CD14-positive monocyte (primary cell): Measurements from ENCODE around the gene STXBP4. TPM values are rescaled to one million over a fixed set of nuclear protein-coding genes. Genes with fewer than 3 reads are reported as not detected.

Experiments used
- DNase-seq, 3 donors: peaks; one replicate each; pipeline ENCODE4 v3.0.0-alpha.2; 2011 to 2022
- H2AFZ ChIP-seq: 2 replicates; pipeline ENCODE4 v1.6.0; 2012; ENCODE audit warnings: mild to moderate bottlenecking, low read depth, low read length, inconsistent platforms; ENCODE audit not compliant: insufficient read depth, poor library complexity, severe bottlenecking
- H3K27ac ChIP-seq, 2 donors: 1 replicate in 1 of 2; 2 replicates in 1 of 2; pipeline ENCODE4 v1.5.1; 2012 to 2013; ENCODE audit warnings: low read length in 2 of 2, control low read depth in 1 of 2, inconsistent platforms in 1 of 2, low read depth in 1 of 2, mild to moderate bottlenecking in 1 of 2
- H3K27me3 ChIP-seq, 2 donors: one replicate each; pipeline versions ENCODE4 v1.6.0 to v1.6.1; 2011 to 2013; ENCODE audit warnings: low read length in 2 of 2; ENCODE audit not compliant: control insufficient read depth in 2 of 2, insufficient read depth in 2 of 2
- H3K36me3 ChIP-seq, 2 donors: replicated peaks in 1 of 2; 1 replicate in 1 of 2; 2 replicates in 1 of 2; pipeline versions ENCODE4 v1.5.1 to v1.6.1; 2012 to 2013; ENCODE audit warnings: low read length in 2 of 2, control low read depth in 1 of 2, inconsistent platforms in 1 of 2, mild to moderate bottlenecking in 1 of 2; ENCODE audit not compliant: insufficient read depth in 2 of 2, control insufficient read depth in 1 of 2
- H3K4me1 ChIP-seq, 2 donors: 1 replicate in 1 of 2; 2 replicates in 1 of 2; pipeline versions ENCODE4 v1.5.1 to v1.6.1; 2012 to 2013; ENCODE audit warnings: low read length in 2 of 2, control low read depth in 1 of 2, inconsistent platforms in 1 of 2, mild to moderate bottlenecking in 1 of 2, moderate library complexity in 1 of 2; ENCODE audit not compliant: insufficient read depth in 2 of 2, control insufficient read depth in 1 of 2
- H3K4me2 ChIP-seq: replicated peaks from 2 replicates; pipeline ENCODE3; 2012; ENCODE audit warnings: low read length, moderate library complexity, mild to moderate bottlenecking; ENCODE audit not compliant: poor library complexity, severe bottlenecking; ENCODE audit errors: extremely low read depth
- H3K4me3 ChIP-seq, 3 experiments: fragments of 200-600 bp in 1 of 3; sonication (generic) in 1 of 3; replicated peaks in 1 of 3; 1 replicate in 2 of 3; 2 replicates in 1 of 3; pipeline ENCODE4 v1.5.1; 2011 to 2013; ENCODE audit warnings: low read length in 3 of 3, mild to moderate bottlenecking in 3 of 3, control low read depth in 2 of 3, low read depth in 2 of 3, inconsistent platforms in 1 of 3, moderate library complexity in 1 of 3
- H3K79me2 ChIP-seq: 2 replicates; pipeline ENCODE4 v1.6.0; 2012; ENCODE audit warnings: mild to moderate bottlenecking, control low read depth, inconsistent platforms, low read length, moderate library complexity; ENCODE audit not compliant: insufficient read depth
- H3K9ac ChIP-seq: 2 replicates; pipeline ENCODE4 v1.6.0; 2017; ENCODE audit warnings: low read length, mild to moderate bottlenecking; ENCODE audit not compliant: insufficient read depth, poor library complexity, severe bottlenecking
- H3K9me3 ChIP-seq, 2 donors: replicated peaks in 1 of 2; 1 replicate in 1 of 2; 2 replicates in 1 of 2; pipeline versions ENCODE4 v1.5.1 to v1.6.1; 2012 to 2013; ENCODE audit warnings: low read length in 2 of 2, control low read depth in 1 of 2; ENCODE audit not compliant: control insufficient read depth in 1 of 2, insufficient read depth in 1 of 2
- H4K20me1 ChIP-seq: 2 replicates; pipeline ENCODE4 v1.6.0; 2012; ENCODE audit warnings: mild to moderate bottlenecking, low read length, control low read depth, moderate library complexity; ENCODE audit not compliant: insufficient read depth
- H3K27ac Mint-ChIP-seq, 7 donors: one replicate each; pipeline ENCODE4 v1.8.0; 2020; ENCODE audit warnings: mild to moderate bottlenecking in 7 of 7, mixed read lengths in 7 of 7, moderate library complexity in 6 of 7, inconsistent platforms in 2 of 7
- H3K27me3 Mint-ChIP-seq, 3 donors: one replicate each; pipeline ENCODE4 v1.8.0; 2021 to 2022; ENCODE audit warnings: low read depth in 3 of 3, mild to moderate bottlenecking in 3 of 3, mixed read lengths in 3 of 3, moderate library complexity in 3 of 3, inconsistent platforms in 1 of 3
- H3K36me3 Mint-ChIP-seq, 2 donors: one replicate each; pipeline ENCODE4 v1.8.0; 2020; ENCODE audit warnings: mixed read lengths in 2 of 2, inconsistent platforms in 1 of 2, mild to moderate bottlenecking in 1 of 2
- H3K4me1 Mint-ChIP-seq: one replicate; pipeline ENCODE4 v1.8.0; 2020; ENCODE audit warnings: mild to moderate bottlenecking, mixed read lengths
- H3K4me3 Mint-ChIP-seq, 2 donors: one replicate each; pipeline ENCODE4 v1.8.0; 2020; ENCODE audit warnings: mild to moderate bottlenecking in 2 of 2, mixed read lengths in 2 of 2, moderate library complexity in 1 of 2
- H3K9me3 Mint-ChIP-seq, 7 donors: one replicate each; pipeline ENCODE4 v1.8.0; 2020 to 2022; ENCODE audit warnings: mixed read lengths in 7 of 7, mild to moderate bottlenecking in 6 of 7, moderate library complexity in 6 of 7, inconsistent platforms in 2 of 7
- CTCF ChIP-seq: fragments of 200-600 bp; IDR thresholded peaks from one replicate; pipeline ENCODE4 v1.8.0; 2022; ENCODE audit warnings: antibody characterized with exemption, mild to moderate bottlenecking
- WGBS: methylation state at CpG from one replicate; pipeline ENCODE4 v1.1.5; 2013; ENCODE audit warnings: missing lambda C conversion rate; ENCODE audit not compliant: insufficient coverage; 5-methylcytosine and 5-hydroxymethylcytosine counted together
- intact Hi-C, 2 donors: fragments of 100-400 bp; cut with micrococcal nuclease; formaldehyde crosslinking; loops; one replicate each; pipeline versions ENCODE4 v1.15.0 to v1.15.1; 2023
- polyA plus RNA-seq, 3 donors: library from polyadenylated mRNA; depleted of rRNA in 1 of 3; unstranded in 2 of 3; stranded (reverse) in 1 of 3; fragments of 300-500 nt in 2 of 3; fragments of >200 nt in 1 of 3; fragmentation: Illumina TruSeq in 2 of 3; gene quantifications; 1 replicate in 2 of 3; 2 replicates in 1 of 3; pipeline ENCODE4 v1.2.3, GENCODE V29; 2012 to 2021

The STXBP4 gene
- polyA plus RNA-seq, 3 donors, result 0.27 to 1.8 (median 0.44) TPM

- Histone ChIP-seq H3K27ac (no peak overlapping the region), H4K20me1 (no peaks in the 10 kb centered on the region), H3K4me1 (peaks cover 10 to 17% of the 10 kb centered on the region in 2 donors), H3K79me2 (peaks cover 7% of the 10 kb centered on the region), H3K27me3 (no peaks in the 10 kb centered on the region), H3K4me2 (no peak overlapping the region), H3K9ac (no peak overlapping the region), H2AFZ (no peak overlapping the region), H3K9me3 (no peaks in the 10 kb centered on the region), H3K36me3 (no peaks in the 10 kb centered on the region), H3K4me3 (no peak overlapping the region)
- H3K9me3 Mint-ChIP-seq, result no peaks in the 10 kb centered on the region
- DNase-seq, result no peak
- no peak overlapping the region for H3K4me3 Mint-ChIP-seq
- intact Hi-C loops, result no loop called here
- WGBS, result no CpG with 5 or more reads among the region's 3 CpGs
- H3K27me3 Mint-ChIP-seq, result peaks cover 0 to 1% (median 0%) of the 10 kb centered on the region in 3 donors
- no peak overlapping the region for H3K27ac Mint-ChIP-seq
- peaks cover 1% of the 10 kb centered on the region for H3K4me1 Mint-ChIP-seq
- H3K36me3 Mint-ChIP-seq, result no peaks in the 10 kb centered on the region
- TF ChIP-seq CTCF, result no peak
Observed at GRCh38 chr17:54972406-54973138, 4.0 kb downstream of the STXBP4 start.

GRCh38 chr17:54974759-54975158 is 6.2 kb downstream of the STXBP4 start:
- Mint-ChIP-seq H3K4me3 (no peak overlapping the region), H3K36me3 (no peaks in the 10 kb centered on the region), H3K27me3 (peaks cover 0 to 1% (median 0%) of the 10 kb centered on the region in 3 donors), H3K9me3 (peaks cover 0 to under 1% (median 0%) of the 10 kb centered on the region in 7 donors), H3K4me1 (peaks cover 1% of the 10 kb centered on the region), H3K27ac (no peak overlapping the region)
- Histone ChIP-seq H3K27ac (no peak overlapping the region), H2AFZ (no peak overlapping the region), H3K79me2 (no peaks in the 10 kb centered on the region), H3K9ac (no peak overlapping the region), H3K4me3 (no peak overlapping the region), H3K36me3 (no peaks in the 10 kb centered on the region), H4K20me1 (no peaks in the 10 kb centered on the region), H3K27me3 (no peaks in the 10 kb centered on the region), H3K9me3 (no peaks in the 10 kb centered on the region), H3K4me1 (no peaks in the 10 kb centered on the region), H3K4me2 (no peak overlapping the region)
- 100% methylated on average over 1 of the region's 3 CpGs for WGBS
- no peak for DNase-seq
- TF ChIP-seq CTCF, result no peak
- intact Hi-C loops, result no loop called here
